DLD1 (cell line): ENCODE results near the gene GTF3C4.

Source experiments
- in situ Hi-C: cut with HindIII; loops from 2 replicates; pipeline ENCODE4 v1.10.0; 2017; ENCODE audit warnings: low sequenced_read_pairs

GTF3C4 gene

GRCh38 chr9:132730054-132731033 lies 60.1 kb downstream of the GTF3C4 start:
- in situ Hi-C loops: no loop called here

DNA sequence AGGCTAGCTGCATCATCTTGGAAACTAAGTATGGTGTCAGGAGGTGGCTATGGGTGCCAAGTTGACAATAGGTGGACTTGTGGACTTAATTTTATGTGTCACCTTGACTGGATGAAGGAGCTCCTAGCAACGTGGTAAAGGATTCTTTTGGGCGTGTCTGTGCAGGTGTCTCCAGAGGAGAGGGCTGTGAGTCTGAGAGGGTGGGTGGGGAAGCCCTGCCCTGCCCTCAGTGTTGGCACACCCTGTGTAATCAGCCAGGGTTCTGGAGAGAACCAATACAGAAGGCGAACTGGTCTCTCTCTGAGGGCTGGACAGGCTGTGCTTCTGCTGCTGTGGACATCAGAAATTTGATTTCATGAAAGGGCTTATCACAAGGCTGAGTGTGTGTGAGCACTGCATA lies 61.0 kb downstream of the GTF3C4 start:
- in situ Hi-C loops: no loop called here

- in situ Hi-C loops: no loop called here
Observed at GRCh38 chr9:132732326-132733259, 62.3 kb downstream of the GTF3C4 start.

- in situ Hi-C loops: no loop called here
Observed at GRCh38 chr9:132733260-132733815, 63.1 kb downstream of the GTF3C4 start.

DNA sequence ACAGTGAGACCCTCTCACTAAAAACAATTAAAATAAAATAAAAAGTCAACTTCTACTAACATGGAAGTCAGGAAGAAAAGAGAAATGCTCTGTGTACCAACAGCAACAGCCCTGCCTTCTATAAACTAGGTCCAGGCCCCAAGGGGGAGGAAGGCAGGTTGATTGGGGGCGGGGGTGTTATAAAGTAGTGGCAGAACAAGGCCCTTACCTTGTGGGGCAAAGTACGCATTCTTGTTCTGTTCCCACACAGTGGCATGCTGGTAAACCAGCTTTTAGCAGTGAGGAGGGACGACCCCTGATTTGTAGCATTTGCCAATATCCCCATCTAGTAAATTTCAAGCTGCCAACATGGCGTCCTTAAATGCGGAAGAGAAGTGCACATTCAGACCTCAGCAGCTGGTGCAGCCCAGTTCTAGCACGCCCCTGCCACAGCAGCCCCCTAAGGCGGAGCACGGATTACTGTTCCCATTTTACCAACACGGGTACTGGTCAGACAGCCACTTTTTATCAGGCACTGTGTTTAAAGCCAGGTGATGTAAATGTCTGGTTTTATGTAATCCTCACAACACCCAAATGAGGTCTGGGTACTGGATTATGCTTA lies 69.5 kb downstream of the GTF3C4 start:
- in situ Hi-C loops: no loop called here

DNA sequence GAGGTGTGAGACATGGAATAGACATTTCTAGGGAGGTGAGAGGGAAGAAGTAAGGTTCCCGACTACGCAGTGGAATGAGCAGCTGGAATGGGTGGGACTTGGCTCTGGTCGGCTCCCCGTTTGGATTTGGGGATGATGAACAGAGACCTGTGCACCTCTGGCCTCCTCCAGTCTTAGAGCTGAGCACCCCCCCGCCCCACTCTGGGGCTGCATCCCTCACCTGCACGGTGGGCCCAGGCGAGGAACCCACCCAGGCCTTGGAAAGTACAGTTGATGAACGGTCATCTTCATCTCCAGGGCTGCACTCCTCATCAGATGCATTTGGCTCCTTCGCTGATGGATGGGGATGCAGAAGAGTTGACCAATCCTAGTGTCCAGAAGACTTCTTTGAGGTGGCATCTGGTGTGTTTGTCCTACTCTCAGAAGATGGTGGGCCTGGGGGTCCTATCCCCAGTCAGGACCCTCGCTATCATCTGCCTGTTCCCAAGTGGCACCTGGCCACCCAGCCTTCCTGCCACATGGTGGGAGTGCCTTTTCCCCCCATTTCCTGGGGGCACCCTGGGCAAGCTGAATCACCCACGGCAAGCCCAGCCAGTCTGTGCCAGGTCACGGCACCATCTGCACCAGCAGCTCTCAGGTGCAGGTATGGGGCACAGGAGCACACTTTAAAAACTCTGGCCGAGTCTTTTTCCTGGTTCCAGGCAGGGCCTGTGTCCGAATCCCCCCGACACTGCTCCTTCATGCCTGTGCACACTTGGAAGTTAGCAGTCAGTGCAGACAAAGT lies 70.5 kb downstream of the GTF3C4 start:
- in situ Hi-C loops: no loop called here

DNA sequence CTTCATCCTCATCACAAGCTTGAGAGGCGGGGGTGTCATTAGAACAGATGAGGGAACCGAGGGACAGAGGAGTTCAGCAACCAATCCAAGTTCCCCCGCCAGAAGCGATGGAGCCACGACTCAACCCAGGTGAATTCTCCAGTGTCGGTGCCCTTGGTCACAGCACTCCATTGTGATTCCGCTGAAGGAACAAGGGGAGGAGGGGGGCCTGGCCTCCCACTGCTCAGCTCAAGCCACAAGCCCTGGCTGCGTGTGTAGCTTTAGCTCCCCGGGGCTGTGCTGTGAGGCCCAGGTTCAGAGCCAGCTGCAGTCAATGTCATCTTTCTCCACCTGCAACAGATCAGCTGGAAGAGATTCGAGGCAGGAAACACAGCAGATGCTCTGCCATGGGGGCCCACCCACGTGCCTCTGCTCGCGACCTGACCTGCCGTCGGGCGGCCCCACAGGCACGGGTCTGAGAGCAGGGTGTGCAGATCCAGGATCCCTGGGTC lies 72.6 kb downstream of the GTF3C4 start:
- in situ Hi-C loops: no loop called here

DNA sequence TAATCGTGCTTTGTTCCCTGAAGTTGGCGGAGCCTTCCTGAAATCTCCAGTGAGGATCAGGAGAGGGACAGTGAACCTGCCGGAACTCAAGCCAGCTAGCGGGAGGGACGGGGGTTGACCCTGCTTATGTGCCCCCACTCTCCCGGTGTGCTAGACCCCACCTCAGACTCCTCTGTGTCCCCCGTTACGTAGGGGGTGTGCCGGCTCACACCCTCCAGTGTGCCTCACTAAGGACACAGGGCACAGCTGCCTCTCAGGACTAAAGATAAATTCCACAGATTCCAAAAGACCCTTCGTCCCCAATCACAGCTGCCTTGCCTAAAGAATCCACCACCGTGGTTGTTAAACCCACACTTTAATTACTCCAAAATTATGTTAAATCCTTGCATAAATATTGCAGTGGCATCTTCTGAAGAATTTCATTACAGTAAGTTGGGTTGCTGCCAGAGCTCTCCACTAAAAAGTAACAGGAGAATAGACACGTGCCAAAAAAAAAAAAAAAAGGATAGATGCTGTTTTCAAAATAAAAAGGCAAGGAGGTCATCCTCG lies 73.7 kb downstream of the GTF3C4 start:
- in situ Hi-C loops: no loop called here
